Jurkat, Clone E6-1 (cell line): ENCODE results near the gene PPDPF. TPM values are rescaled to one million over a fixed set of nuclear protein-coding genes. Genes with fewer than 3 reads are reported as not detected.
"Not testable (repeated sequence)": the region's sequence is repeated elsewhere in the genome, so short reads cannot be mapped to it uniquely, and the experiment has no call there.

Source experiments
- DNase-seq: peaks from one replicate; pipeline ENCODE4 v3.0.0-alpha.2; 2011; ENCODE audit warnings: low read depth, low spot score
- H3K4me3 ChIP-seq: 2 replicates; pipeline ENCODE4 v1.5.1; 2011; ENCODE audit warnings: mild to moderate bottlenecking, low read length, control low read depth, moderate library complexity
- polyA plus RNA-seq: library from polyadenylated mRNA; unstranded; fragments of >200 nt; gene quantifications from one replicate; pipeline ENCODE4 v1.2.1, GENCODE V29; 2012; ENCODE audit warnings: missing spikeins; ENCODE audit not compliant: insufficient read length, insufficient read depth

Gene PPDPF
- polyA plus RNA-seq, result 214 TPM

- peak; percentile 53 for DNase-seq
- H3K4me3 ChIP-seq, result peak within 1 kb of the TSS; percentile 71
Observed at GRCh38 chr20:63520504-63520933, at the start of gene PPDPF. Gene PPDPF (plus strand): TSS chr20:63520765. CDS start chr20:63521309, 544 bp downstream.

GRCh38 chr20:63471002-63471716, 49.4 kb upstream of the PPDPF start:
- no peak overlapping the region for H3K4me3 ChIP-seq
- no peak for DNase-seq

GRCh38 chr20:63471717-63471980, 48.9 kb upstream of the PPDPF start:
- H3K4me3 ChIP-seq, result no peak overlapping the region
- no peak for DNase-seq

- peak within 1 kb of the TSS; percentile 25 for H3K4me3 ChIP-seq
Observed at GRCh38 chr20:63471981-63472831, 48.4 kb upstream of the PPDPF start, which contains the start of gene KCNQ2. Gene KCNQ2 (minus strand): TSS chr20:63472655. CDS start chr20:63472463, 192 bp downstream.

GRCh38 chr20:63472862-63473390, 47.6 kb upstream of the PPDPF start:
- DNase-seq, result no peak
- no peak overlapping the region for H3K4me3 ChIP-seq

More at GRCh38 chr20:63471981-63472831, 48.4 kb upstream of the PPDPF start, which contains the start of gene KCNQ2:
- DNase-seq, result no peak

GRCh38 chr20:63473555-63474449, 46.8 kb upstream of the PPDPF start:
- peak; percentile 36 for DNase-seq
- H3K4me3 ChIP-seq, result no peak overlapping the region

- no peak for DNase-seq
- no peak overlapping the region for H3K4me3 ChIP-seq
Observed at GRCh38 chr20:63475209-63475608, 45.4 kb upstream of the PPDPF start.

- H3K4me3 ChIP-seq, result no peak overlapping the region
- DNase-seq, result no peak
Observed at GRCh38 chr20:63477061-63477616, 43.4 kb upstream of the PPDPF start.

GRCh38 chr20:63477944-63478343, 42.6 kb upstream of the PPDPF start:
- no peak overlapping the region for H3K4me3 ChIP-seq

GRCh38 chr20:63478346-63479302, 41.9 kb upstream of the PPDPF start:
- DNase-seq, result no peak

More at GRCh38 chr20:63477944-63478343, 42.6 kb upstream of the PPDPF start:
- DNase-seq, result no peak

GRCh38 chr20:63479695-63480419, 40.7 kb upstream of the PPDPF start:
- DNase-seq, H3K4me3 ChIP-seq: not testable (repeated sequence)

More at GRCh38 chr20:63478346-63479302, 41.9 kb upstream of the PPDPF start:
- H3K4me3 ChIP-seq, result no peak overlapping the region

- no peak overlapping the region for H3K4me3 ChIP-seq
- no peak for DNase-seq
Observed at GRCh38 chr20:63481503-63481902, 39.1 kb upstream of the PPDPF start.

GRCh38 chr20:63482021-63482587, 38.5 kb upstream of the PPDPF start:
- H3K4me3 ChIP-seq, result no peak overlapping the region
- DNase-seq, result no peak

- DNase-seq, result no peak
- H3K4me3 ChIP-seq, result no peak overlapping the region
Observed at GRCh38 chr20:63483834-63484233, 36.7 kb upstream of the PPDPF start.

- no peak overlapping the region for H3K4me3 ChIP-seq
- no peak for DNase-seq
Observed at GRCh38 chr20:63484236-63484635, 36.3 kb upstream of the PPDPF start.

GRCh38 chr20:63484651-63485403, 35.7 kb upstream of the PPDPF start:
- H3K4me3 ChIP-seq, result no peak overlapping the region
- no peak for DNase-seq
